Left lung (tissue), 10 donors: ENCODE data around the gene WASHC4. TPM values are rescaled to one million over a fixed set of nuclear protein-coding genes. Genes with fewer than 3 reads are reported as not detected.

Experiments
- ATAC-seq: fragments of 200-7000 bp; cut with Tn5 transposase; one replicate; pipeline ENCODE4 v1.9.1; 2020; ENCODE audit warnings: moderate library complexity
- DNase-seq, 4 donors: peaks; one replicate each; pipeline ENCODE4 v3.0.0-alpha.2; 2013 to 2020
- H3K27ac ChIP-seq, 2 donors: fragments of 200-600 bp; sonication (generic) in 1 of 2; one replicate each; pipeline versions ENCODE4 v1.5.0 to v1.8.0; 2020 to 2021
- H3K27me3 ChIP-seq, 2 donors: fragments of 200-600 bp; sonication (generic) in 1 of 2; one replicate each; pipeline versions ENCODE4 v1.5.0 to v1.8.0; 2020 to 2021
- H3K36me3 ChIP-seq, 2 donors: fragments of 200-600 bp; sonication (generic) in 1 of 2; one replicate each; pipeline versions ENCODE4 v1.5.0 to v1.8.0; 2020 to 2021
- H3K4me1 ChIP-seq, 2 donors: fragments of 200-600 bp; one replicate each; pipeline ENCODE4 v1.8.0; 2021
- H3K4me3 ChIP-seq, 2 donors: fragments of 200-600 bp; sonication (generic) in 1 of 2; one replicate each; pipeline versions ENCODE4 v1.5.0 to v1.8.0; 2020 to 2021; ENCODE audit warnings: mild to moderate bottlenecking in 1 of 2
- H3K9me3 ChIP-seq, 2 donors: fragments of 200-600 bp; sonication (generic) in 1 of 2; one replicate each; pipeline versions ENCODE4 v1.5.0 to v1.8.0; 2020 to 2021
- intact Hi-C, 2 donors: fragments of 100-400 bp; cut with DNase I; formaldehyde crosslinking; loops; one replicate each; pipeline versions ENCODE4 v1.11.2 to v1.14.2; 2022
- polyA plus RNA-seq, 6 donors: library from polyadenylated mRNA; unstranded; fragments of 120-200 nt; gene quantifications; one replicate each; pipeline ENCODE4 v1.2.1, GENCODE V29; 2013; ENCODE audit not compliant: insufficient read length in 6 of 6
- total RNA-seq, 2 donors: library from RNA; stranded (reverse); fragmentation: NEBNext Ultra II Directional; extraction: Animal tissue kit (Norgen Biotek cat#: 25700); gene quantifications; one replicate each; pipeline ENCODE4 v1.2.1, GENCODE V29; 2021
- TF ChIP-seq, protein P1 (sequence below), 2 donors: fragments of 200-600 bp; sonication (generic) in 1 of 2; IDR thresholded peaks; one replicate each; pipeline versions ENCODE4 v1.5.0 to v1.8.0; 2021; ENCODE audit warnings: antibody characterized with exemption in 2 of 2
- donor health status: DM: no; HTN: yes; CAD: no.
- donor health status: DM: no; HTN: no; CAD: no.

WASHC4 gene
- total and polyA plus RNA-seq, 8 donors, result 52.1 to 96.9 (median 73.6) TPM

DNA sequence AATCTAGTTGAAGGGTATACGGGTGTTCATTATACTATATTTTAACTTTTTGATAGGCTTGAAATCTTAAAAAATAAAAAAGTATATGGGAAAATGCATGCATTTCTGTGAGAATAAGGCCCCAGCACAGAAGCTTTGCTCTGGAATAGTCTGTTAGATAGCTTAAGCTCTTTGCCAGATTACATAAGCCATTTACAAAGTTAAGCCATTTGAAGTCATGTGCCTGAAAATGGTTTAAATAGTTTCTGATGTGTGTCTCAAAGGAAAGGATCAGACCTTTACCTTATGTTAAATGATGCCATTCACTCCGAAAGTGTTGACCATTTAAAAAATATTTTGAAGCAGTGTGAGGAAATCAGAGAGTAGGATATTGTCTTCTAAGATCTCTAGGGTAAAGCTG lies 51.3 kb downstream of the WASHC4 start:
- no peaks in the 10 kb centered on the region for H3K27me3 ChIP-seq
- H3K4me1 ChIP-seq, result no peaks in the 10 kb centered on the region
- H3K4me3 ChIP-seq, result no peak overlapping the region
- H3K9me3 ChIP-seq, result no peaks in the 10 kb centered on the region
- intact Hi-C loops, result no loop called here
- no peak overlapping the region for H3K27ac ChIP-seq
- ATAC-seq (no peak), DNase-seq (no peak)
- H3K36me3 ChIP-seq, result peaks cover 0 to 98% of the 10 kb centered on the region in 2 donors
- TF ChIP-seq, protein P1, sequence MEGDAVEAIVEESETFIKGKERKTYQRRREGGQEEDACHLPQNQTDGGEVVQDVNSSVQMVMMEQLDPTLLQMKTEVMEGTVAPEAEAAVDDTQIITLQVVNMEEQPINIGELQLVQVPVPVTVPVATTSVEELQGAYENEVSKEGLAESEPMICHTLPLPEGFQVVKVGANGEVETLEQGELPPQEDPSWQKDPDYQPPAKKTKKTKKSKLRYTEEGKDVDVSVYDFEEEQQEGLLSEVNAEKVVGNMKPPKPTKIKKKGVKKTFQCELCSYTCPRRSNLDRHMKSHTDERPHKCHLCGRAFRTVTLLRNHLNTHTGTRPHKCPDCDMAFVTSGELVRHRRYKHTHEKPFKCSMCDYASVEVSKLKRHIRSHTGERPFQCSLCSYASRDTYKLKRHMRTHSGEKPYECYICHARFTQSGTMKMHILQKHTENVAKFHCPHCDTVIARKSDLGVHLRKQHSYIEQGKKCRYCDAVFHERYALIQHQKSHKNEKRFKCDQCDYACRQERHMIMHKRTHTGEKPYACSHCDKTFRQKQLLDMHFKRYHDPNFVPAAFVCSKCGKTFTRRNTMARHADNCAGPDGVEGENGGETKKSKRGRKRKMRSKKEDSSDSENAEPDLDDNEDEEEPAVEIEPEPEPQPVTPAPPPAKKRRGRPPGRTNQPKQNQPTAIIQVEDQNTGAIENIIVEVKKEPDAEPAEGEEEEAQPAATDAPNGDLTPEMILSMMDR (IDR thresholded peaks at IDR 0.05), result no peak

DNA sequence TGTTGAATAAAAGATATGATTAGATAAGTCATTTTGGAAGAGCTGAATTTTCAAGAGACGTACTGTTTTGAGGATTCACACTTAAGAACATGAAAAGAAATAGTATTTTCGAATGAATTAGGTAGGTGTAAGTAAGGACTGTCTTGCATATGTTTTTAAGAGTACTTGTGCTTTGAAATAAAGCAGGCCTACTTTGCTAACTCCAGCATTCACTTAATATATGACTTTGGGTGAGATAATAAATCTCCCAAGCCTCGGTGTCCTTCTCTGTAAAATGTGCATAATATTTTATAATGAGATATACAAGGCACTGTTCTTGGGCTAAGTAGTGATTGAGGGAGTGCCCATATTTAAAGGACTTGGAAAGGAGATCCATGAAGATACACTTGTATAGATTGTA lies 54.6 kb downstream of the WASHC4 start:
- intact Hi-C loops, result no loop called here
- Histone ChIP-seq H3K4me1 (no peaks in the 10 kb centered on the region), H3K4me3 (no peak overlapping the region), H3K27me3 (no peaks in the 10 kb centered on the region), H3K36me3 (peaks cover 0 to 100% of the 10 kb centered on the region in 2 donors), H3K9me3 (no peaks in the 10 kb centered on the region), H3K27ac (no peak overlapping the region)
- DNase-seq (no peak), ATAC-seq (no peak)
- TF ChIP-seq, protein P1 (IDR thresholded peaks at IDR 0.05), result no peak

DNA sequence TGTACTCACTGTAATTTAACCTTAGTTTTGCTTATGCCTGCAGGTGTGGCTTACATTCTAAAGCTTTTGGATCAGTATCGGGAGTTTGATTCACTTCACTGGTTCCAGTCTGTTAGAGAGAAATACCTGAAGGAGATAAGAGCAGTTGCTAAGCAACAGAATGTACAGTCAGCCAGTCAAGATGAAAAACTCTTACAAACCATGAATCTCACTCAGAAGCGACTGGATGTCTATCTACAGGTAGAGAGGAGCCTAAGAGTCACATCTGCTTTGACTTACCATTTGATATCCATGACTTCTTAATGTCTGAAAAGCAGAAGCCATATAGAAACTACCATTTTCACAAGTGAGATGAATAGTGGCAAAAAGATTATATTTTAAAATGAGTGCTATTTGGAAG lies 56.5 kb downstream of the WASHC4 start:
- H3K9me3 ChIP-seq, result no peaks in the 10 kb centered on the region

DNA sequence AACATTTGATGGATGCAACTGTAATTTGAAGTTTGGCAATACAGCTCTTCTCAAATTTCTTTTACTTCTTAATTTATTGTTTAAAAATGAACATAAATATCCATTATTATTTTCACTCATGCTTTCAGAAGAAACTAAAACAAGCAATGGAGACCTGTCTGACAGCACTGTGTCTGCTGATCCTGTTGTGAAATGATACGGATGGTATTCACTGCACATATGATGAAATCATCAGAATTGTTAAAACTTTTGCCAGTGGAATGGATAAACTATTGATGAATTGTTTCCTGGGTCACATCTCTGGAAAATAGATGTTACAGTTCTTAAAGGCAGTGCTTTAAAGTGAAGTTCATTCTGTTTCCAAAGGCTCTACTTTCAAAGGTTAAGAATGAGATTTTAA lies 59.2 kb downstream of the WASHC4 start:
- ATAC-seq, result no peak
- intact Hi-C loops, result no loop called here
- Histone ChIP-seq H3K27ac (no peak overlapping the region), H3K4me1 (no peaks in the 10 kb centered on the region), H3K4me3 (no peak overlapping the region), H3K9me3 (no peaks in the 10 kb centered on the region), H3K36me3 (peaks cover 0 to 90% of the 10 kb centered on the region in 2 donors), H3K27me3 (no peaks in the 10 kb centered on the region)
- DNase-seq, result no peak
- TF ChIP-seq, protein P1 (IDR thresholded peaks at IDR 0.05), result no peak

More for the DNA sequence above, 56.5 kb downstream of the WASHC4 start:
- TF ChIP-seq, protein P1 (IDR thresholded peaks at IDR 0.05), result no peak
- intact Hi-C loops, result no loop called here
- Histone ChIP-seq H3K27me3 (no peaks in the 10 kb centered on the region), H3K4me1 (no peaks in the 10 kb centered on the region), H3K4me3 (no peak overlapping the region), H3K36me3 (peaks cover 0 to 95% of the 10 kb centered on the region in 2 donors), H3K27ac (no peak overlapping the region)
- DNase-seq, result no peak
- ATAC-seq, result no peak

DNA sequence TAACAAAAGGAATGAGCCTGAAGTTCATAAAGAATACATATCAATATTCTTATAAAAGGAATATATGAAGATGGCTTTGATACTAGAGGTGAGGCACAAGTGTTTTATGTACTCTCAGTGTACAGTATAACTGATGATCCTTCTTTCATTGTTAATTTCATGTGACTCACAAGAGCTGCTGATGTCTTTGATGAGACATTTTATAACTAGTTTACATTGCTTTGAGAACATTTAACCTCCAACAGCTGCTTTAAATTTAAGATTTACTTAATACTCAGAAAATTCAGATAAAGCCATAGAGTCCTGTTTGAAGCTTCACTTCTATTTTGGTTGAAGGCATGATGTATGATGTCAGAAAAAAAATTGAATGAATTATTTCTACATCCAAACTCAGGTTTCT lies 59.8 kb downstream of the WASHC4 start:
- ATAC-seq, result no peak
- TF ChIP-seq, protein P1 (IDR thresholded peaks at IDR 0.05), result no peak
- H3K36me3 ChIP-seq, result peaks cover 0 to 90% of the 10 kb centered on the region in 2 donors

More for the DNA sequence above, 59.8 kb downstream of the WASHC4 start:
- no peaks in the 10 kb centered on the region for H3K9me3 ChIP-seq
- no peak overlapping the region for H3K4me3 ChIP-seq
- intact Hi-C loops, result no loop called here
- DNase-seq, result no peak
- no peaks in the 10 kb centered on the region for H3K4me1 ChIP-seq
- H3K27ac ChIP-seq, result no peak overlapping the region
- H3K27me3 ChIP-seq, result no peaks in the 10 kb centered on the region
